Measurements from ENCODE around the gene ABHD16B. TPM values are rescaled to one million over a fixed set of nuclear protein-coding genes. Genes with fewer than 3 reads are reported as not detected.

ABHD16B gene
- total and polyA plus RNA-seq, 2 of the 13 experiments (the other 11 are each of a cell fraction or from before 2014, with no cell fraction given) = not detected

DNA sequence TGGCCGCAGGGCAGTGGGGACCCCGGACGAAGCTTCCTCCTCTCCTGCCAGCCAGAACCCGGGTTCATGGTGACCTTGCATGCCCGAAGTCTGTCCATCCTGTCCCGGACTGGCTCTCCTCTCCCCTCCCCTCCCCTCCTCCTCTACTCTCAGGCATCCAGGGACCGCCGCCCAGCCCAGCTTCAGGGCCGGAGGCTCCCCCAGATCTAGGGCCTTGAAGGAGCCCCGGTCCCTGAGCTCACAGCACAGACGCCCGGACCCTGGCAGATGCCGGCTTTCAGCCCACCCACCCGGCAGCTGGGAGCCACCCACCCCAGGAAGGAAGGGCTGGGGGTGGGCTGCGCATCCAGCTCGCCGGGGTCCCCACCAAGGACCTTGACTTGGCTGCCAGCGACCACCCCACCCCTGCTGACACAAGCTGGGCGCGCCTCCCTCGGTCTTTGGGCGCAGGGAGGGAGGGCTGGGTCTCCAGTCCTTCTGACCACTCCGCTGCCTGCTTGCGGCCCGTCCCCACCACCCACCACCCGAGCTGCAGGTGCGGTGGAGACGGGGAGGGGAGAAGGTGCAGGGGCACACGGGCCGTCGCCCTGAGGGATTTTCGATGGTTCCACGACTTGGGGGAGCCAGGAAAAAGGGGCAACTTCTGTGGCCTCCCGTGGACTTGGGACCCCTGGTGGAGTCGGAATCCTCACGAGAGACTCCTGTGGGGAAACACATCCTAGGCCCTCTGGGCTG, 5.8 kb upstream of the ABHD16B start (continued):
- TF ChIP-seq ZNF572 (CRISPR knock-in tag; IDR thresholded peaks at IDR 0.05) (peak; percentile 78; the same call in 1 of the 2 replicates), MTF2 (CRISPR knock-in tag; IDR thresholded peaks at IDR 0.05; ENCODE audit: borderline replicate concordance) (peak; percentile 78; the same call in 1 of the 2 replicates), AKAP8 (CRISPR knock-in tag; IDR thresholded peaks at IDR 0.05) (0 out of 2 replicates have a peak, but pooled peaks have one; percentile 17), KLF16 (CRISPR knock-in tag; IDR thresholded peaks at IDR 0.05) (0 out of 4 replicates have a peak, but pooled peaks of 1 of the 2 experiments have one; percentile 6), KLF13 (CRISPR knock-in tag; IDR thresholded peaks at IDR 0.05) (0 out of 2 replicates have a peak, but pooled peaks have one; percentile 28), SIN3A (IDR thresholded peaks at IDR 0.05; ENCODE audit: borderline replicate concordance, low read depth, low read length) (0 out of 2 replicates have a peak, but pooled peaks have one; percentile 9), HOXA3 (CRISPR knock-in tag; IDR thresholded peaks at IDR 0.05) (0 out of 2 replicates have a peak, but pooled peaks have one; percentile 12), PCBP1 (IDR thresholded peaks at IDR 0.05; ENCODE audit: borderline replicate concordance, low read depth, low read length) (peak; percentile 10; the same call in 1 of the 2 replicates), ARHGAP35 (CRISPR knock-in tag; IDR thresholded peaks at IDR 0.05; ENCODE audit: borderline replicate concordance) (peak; percentile 80; the same call in 1 of the 2 replicates), ZNF30 (CRISPR knock-in tag; IDR thresholded peaks at IDR 0.05) (no peak; the same call in 1 of the 2 replicates), CHCHD3 (CRISPR knock-in tag; IDR thresholded peaks at IDR 0.05) (0 out of 2 replicates have a peak, but pooled peaks have one; percentile 56), XRCC5 (optimal IDR thresholded peaks at IDR 0.05; ENCODE audit: low read length) (peak; percentile 15), CCDC6 (CRISPR knock-in tag; IDR thresholded peaks at IDR 0.05) (no peak), RXRA (CRISPR knock-in tag; IDR thresholded peaks at IDR 0.05) (peak; percentile 8; the same call in 1 of the 2 replicates), ZNF781 (CRISPR knock-in tag; IDR thresholded peaks at IDR 0.05; ENCODE audit: borderline replicate concordance, not compliant biosample characterization) (no peak), ZNF570 (CRISPR knock-in tag; IDR thresholded peaks at IDR 0.05; ENCODE audit: borderline replicate concordance) (no peak), ZC3H13 (CRISPR knock-in tag; IDR thresholded peaks at IDR 0.05) (no peak)
- TF ChIP-seq, protein P1, sequence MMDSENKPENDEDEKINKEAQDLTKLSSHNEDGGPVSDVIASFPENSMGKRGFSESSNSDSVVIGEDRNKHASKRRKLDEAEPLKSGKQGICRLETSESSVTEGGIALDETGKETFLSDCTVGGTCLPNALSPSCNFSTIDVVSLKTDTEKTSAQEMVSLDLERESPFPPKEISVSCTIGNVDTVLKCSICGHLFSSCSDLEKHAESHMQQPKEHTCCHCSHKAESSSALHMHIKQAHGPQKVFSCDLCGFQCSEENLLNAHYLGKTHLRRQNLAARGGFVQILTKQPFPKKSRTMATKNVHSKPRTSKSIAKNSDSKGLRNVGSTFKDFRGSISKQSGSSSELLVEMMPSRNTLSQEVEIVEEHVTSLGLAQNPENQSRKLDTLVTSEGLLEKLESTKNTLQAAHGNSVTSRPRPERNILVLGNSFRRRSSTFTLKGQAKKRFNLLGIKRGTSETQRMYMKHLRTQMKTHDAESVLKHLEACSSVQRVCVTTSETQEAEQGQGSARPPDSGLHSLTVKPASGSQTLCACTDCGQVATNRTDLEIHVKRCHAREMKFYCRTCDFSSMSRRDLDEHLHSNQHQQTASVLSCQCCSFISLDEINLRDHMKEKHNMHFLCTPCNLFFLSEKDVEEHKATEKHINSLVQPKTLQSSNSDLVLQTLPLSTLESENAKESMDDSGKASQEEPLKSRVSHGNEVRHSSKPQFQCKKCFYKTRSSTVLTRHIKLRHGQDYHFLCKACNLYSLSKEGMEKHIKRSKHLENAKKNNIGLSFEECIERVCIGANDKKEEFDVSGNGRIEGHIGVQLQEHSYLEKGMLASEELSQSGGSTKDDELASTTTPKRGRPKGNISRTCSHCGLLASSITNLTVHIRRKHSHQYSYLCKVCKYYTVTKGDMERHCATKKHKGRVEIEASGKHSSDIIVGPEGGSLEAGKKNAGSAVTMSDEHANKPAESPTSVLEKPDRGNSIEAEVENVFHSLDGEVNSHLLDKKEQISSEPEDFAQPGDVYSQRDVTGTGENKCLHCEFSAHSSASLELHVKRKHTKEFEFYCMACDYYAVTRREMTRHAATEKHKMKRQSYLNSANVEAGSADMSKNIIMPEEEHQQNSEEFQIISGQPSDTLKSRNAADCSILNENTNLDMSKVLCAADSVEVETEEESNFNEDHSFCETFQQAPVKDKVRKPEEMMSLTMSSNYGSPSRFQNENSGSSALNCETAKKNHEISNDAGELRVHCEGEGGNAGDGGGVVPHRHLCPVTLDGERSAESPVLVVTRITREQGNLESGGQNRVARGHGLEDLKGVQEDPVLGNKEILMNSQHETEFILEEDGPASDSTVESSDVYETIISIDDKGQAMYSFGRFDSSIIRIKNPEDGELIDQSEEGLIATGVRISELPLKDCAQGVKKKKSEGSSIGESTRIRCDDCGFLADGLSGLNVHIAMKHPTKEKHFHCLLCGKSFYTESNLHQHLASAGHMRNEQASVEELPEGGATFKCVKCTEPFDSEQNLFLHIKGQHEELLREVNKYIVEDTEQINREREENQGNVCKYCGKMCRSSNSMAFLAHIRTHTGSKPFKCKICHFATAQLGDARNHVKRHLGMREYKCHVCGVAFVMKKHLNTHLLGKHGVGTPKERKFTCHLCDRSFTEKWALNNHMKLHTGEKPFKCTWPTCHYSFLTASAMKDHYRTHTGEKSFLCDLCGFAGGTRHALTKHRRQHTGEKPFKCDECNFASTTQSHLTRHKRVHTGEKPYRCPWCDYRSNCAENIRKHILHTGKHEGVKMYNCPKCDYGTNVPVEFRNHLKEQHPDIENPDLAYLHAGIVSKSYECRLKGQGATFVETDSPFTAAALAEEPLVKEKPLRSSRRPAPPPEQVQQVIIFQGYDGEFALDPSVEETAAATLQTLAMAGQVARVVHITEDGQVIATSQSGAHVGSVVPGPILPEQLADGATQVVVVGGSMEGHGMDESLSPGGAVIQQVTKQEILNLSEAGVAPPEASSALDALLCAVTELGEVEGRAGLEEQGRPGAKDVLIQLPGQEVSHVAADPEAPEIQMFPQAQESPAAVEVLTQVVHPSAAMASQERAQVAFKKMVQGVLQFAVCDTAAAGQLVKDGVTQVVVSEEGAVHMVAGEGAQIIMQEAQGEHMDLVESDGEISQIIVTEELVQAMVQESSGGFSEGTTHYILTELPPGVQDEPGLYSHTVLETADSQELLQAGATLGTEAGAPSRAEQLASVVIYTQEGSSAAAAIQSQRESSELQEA (CRISPR knock-in tag; IDR thresholded peaks at IDR 0.05; ENCODE audit: not compliant biosample characterization) = no peak
- TF ChIP-seq, protein P2, sequence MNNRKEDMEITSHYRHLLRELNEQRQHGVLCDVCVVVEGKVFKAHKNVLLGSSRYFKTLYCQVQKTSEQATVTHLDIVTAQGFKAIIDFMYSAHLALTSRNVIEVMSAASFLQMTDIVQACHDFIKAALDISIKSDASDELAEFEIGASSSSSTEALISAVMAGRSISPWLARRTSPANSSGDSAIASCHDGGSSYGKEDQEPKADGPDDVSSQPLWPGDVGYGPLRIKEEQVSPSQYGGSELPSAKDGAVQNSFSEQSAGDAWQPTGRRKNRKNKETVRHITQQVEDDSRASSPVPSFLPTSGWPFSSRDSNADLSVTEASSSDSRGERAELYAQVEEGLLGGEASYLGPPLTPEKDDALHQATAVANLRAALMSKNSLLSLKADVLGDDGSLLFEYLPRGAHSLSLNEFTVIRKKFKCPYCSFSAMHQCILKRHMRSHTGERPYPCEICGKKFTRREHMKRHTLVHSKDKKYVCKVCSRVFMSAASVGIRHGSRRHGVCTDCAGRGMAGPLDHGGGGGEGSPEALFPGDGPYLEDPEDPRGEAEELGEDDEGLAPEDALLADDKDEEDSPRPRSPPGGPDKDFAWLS (CRISPR knock-in tag; IDR thresholded peaks at IDR 0.05; ENCODE audit: borderline replicate concordance) = no peak

All from HepG2 (cell line).